OCI-LY1 (cell line): ENCODE data around the gene MFSD11.

ENCODE experiments used
- CTCF ChIP-seq: fragments of 200-600 bp; sonication (generic), shearing (Covaris generic); IDR thresholded peaks from 2 replicates; pipeline ENCODE4 v1.5.1; 2017; ENCODE audit warnings: mild to moderate bottlenecking, antibody characterized with exemption, low read length, moderate library complexity, mixed read lengths
- EZH2 ChIP-seq: fragments of 200-600 bp; sonication (generic), shearing (Covaris generic); IDR thresholded peaks from 2 replicates; pipeline ENCODE4 v1.8.0; 2017; ENCODE audit warnings: borderline replicate concordance, mixed run types, mild to moderate bottlenecking, antibody characterized with exemption, low read length, moderate library complexity, mixed read lengths

GRCh38 chr17:76812263-76812662, 74.3 kb downstream of the MFSD11 start:
- TF ChIP-seq CTCF (no peak), EZH2 (no peak)
